CD8-positive, alpha-beta memory T cell (primary cell): ENCODE measurements around the gene PLA2G2C. TPM values are rescaled to one million over a fixed set of nuclear protein-coding genes. Genes with fewer than 3 reads are reported as not detected.

Source experiments
- CTCF ChIA-PET: fragments of 350-600 bp; sonication (Branson Sonifier 250); formaldehyde crosslinking; loops from one replicate; lab custom pipeline; 2021; ENCODE audit warnings: antibody characterized with exemption; lab: Charles Lee
- POLR2A ChIA-PET: fragments of 350-600 bp; sonication (Branson Sonifier 250); formaldehyde crosslinking; loops from one replicate; lab custom pipeline; 2021; ENCODE audit warnings: antibody characterized with exemption; lab: Charles Lee
- DNase-seq, 5 donors: peaks; one replicate each; pipeline versions ENCODE4 v3.0.0 to v3.0.0-alpha.2; 2020 to 2022; ENCODE audit warnings: mixed read lengths in 1 of 5
- H3K27ac ChIP-seq: one replicate; pipeline ENCODE4 v1.7.0; 2013; ENCODE audit warnings: low read depth, mild to moderate bottlenecking, low read length, moderate library complexity
- H3K27me3 ChIP-seq: 2 replicates; pipeline ENCODE4 v1.7.0; 2013; ENCODE audit warnings: low read length, mild to moderate bottlenecking; ENCODE audit not compliant: insufficient read depth, poor library complexity, severe bottlenecking
- H3K36me3 ChIP-seq: 2 replicates; pipeline ENCODE4 v1.7.0; 2013; ENCODE audit warnings: mild to moderate bottlenecking, low read length, moderate library complexity; ENCODE audit not compliant: insufficient read depth
- H3K4me1 ChIP-seq: 2 replicates; pipeline ENCODE4 v1.7.0; 2013; ENCODE audit warnings: mild to moderate bottlenecking, low read length, moderate library complexity; ENCODE audit not compliant: insufficient read depth
- H3K4me3 ChIP-seq: 2 replicates; pipeline ENCODE4 v1.7.0; 2013; ENCODE audit warnings: mild to moderate bottlenecking, low read length
- H3K9me3 ChIP-seq: 2 replicates; pipeline ENCODE4 v1.7.0; 2013; ENCODE audit warnings: mild to moderate bottlenecking, low read length
- H3K27ac Mint-ChIP-seq, 8 donors: one replicate each; pipeline ENCODE4 v1.8.0; 2020 to 2021; ENCODE audit warnings: mixed read lengths in 8 of 8, mild to moderate bottlenecking in 6 of 8, inconsistent platforms in 3 of 8, moderate library complexity in 3 of 8
- H3K27me3 Mint-ChIP-seq, 2 donors: one replicate each; pipeline ENCODE4 v1.8.0; 2020 to 2021; ENCODE audit warnings: mixed read lengths in 2 of 2, mild to moderate bottlenecking in 1 of 2, moderate library complexity in 1 of 2
- H3K36me3 Mint-ChIP-seq, 3 donors: one replicate each; pipeline ENCODE4 v1.8.0; 2020 to 2021; ENCODE audit warnings: mixed read lengths in 3 of 3, inconsistent platforms in 1 of 3, mild to moderate bottlenecking in 1 of 3
- H3K4me1 Mint-ChIP-seq, 3 donors: one replicate each; pipeline ENCODE4 v1.8.0; 2020 to 2021; ENCODE audit warnings: mixed read lengths in 3 of 3, inconsistent platforms in 1 of 3, mild to moderate bottlenecking in 1 of 3
- H3K4me3 Mint-ChIP-seq, 7 donors: one replicate each; pipeline ENCODE4 v1.8.0; 2020 to 2021; ENCODE audit warnings: mixed read lengths in 7 of 7, mild to moderate bottlenecking in 6 of 7, moderate library complexity in 4 of 7, inconsistent platforms in 2 of 7
- H3K9me3 Mint-ChIP-seq, 5 donors: one replicate each; pipeline ENCODE4 v1.8.0; 2020 to 2022; ENCODE audit warnings: mixed read lengths in 5 of 5, mild to moderate bottlenecking in 3 of 5, moderate library complexity in 2 of 5, inconsistent platforms in 1 of 5
- polyA plus RNA-seq: library from polyadenylated mRNA; unstranded; fragments of 300-500 nt; fragmentation: Illumina TruSeq; gene quantifications from one replicate; pipeline ENCODE4 v1.2.3, GENCODE V29; 2021
- total RNA-seq, 2 experiments: library from RNA; stranded (reverse); gene quantifications; one replicate each; pipeline ENCODE4 v1.2.3, GENCODE V29; 2021

The PLA2G2C gene
- total and polyA plus RNA-seq, 3 experiments from 2014 or later = not detected

DNA sequence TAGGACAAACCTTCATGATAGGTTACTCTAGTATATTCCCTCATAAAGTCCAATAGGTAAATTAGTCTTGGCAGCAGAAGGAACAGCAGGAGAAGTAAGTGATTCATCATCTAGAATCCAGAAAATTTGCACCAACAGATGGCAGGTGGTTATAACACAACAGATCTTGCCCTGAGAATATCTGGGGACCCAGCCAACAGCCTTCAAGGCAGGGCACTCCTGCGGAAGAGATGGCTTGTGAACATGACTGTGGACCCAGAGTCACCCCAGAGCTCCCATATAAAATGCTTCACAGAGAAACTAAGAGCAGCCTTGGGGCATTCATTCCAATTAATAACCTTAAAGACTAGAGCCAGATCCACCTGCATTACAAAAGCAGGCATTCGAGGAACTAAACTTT is 7.9 kb upstream of the PLA2G2C start:
- DNase-seq = no peak
- no peaks in the 10 kb centered on the region for H3K9me3 Mint-ChIP-seq
- Histone ChIP-seq H3K9me3 (no peaks in the 10 kb centered on the region), H3K27me3 (no peaks in the 10 kb centered on the region), H3K27ac (no peak overlapping the region), H3K36me3 (no peaks in the 10 kb centered on the region), H3K4me1 (no peaks in the 10 kb centered on the region), H3K4me3 (no peak overlapping the region)
- peaks cover 0 to 4% (median 0%) of the 10 kb centered on the region in 3 donors for H3K4me1 Mint-ChIP-seq
- peaks cover 14 to 52% of the 10 kb centered on the region in 2 donors for H3K27me3 Mint-ChIP-seq
- POLR2A ChIA-PET = no interaction called here
- no peaks in the 10 kb centered on the region for H3K36me3 Mint-ChIP-seq
- H3K4me3 Mint-ChIP-seq = no peak overlapping the region
- CTCF ChIA-PET = interaction anchor here (2.4 to 5.3 kb wide), 2 partner anchors 18 to 276 kb away, joined by 12 to 47 read pairs; no protein-coding TSS in a partner anchor
- H3K27ac Mint-ChIP-seq = no peak overlapping the region

- DNase-seq = no peak
- Histone ChIP-seq H3K4me1 (peaks cover 10% of the 10 kb centered on the region), H3K4me3 (no peak overlapping the region), H3K36me3 (no peaks in the 10 kb centered on the region), H3K27me3 (no peaks in the 10 kb centered on the region), H3K27ac (no peak overlapping the region), H3K9me3 (no peaks in the 10 kb centered on the region)
- Mint-ChIP-seq H3K9me3 (no peaks in the 10 kb centered on the region), H3K4me3 (no peak overlapping the region), H3K4me1 (peaks cover 5 to 10% (median 7%) of the 10 kb centered on the region in 3 donors), H3K36me3 (no peaks in the 10 kb centered on the region), H3K27ac (no peak overlapping the region), H3K27me3 (peaks cover 12 to 53% of the 10 kb centered on the region in 2 donors)
- POLR2A ChIA-PET = no interaction called here
- CTCF ChIA-PET = interaction anchor here (0.9 to 5.3 kb wide), 3 partner anchors 14 to 275 kb away, joined by 3 to 47 read pairs (median 4); no protein-coding TSS in a partner anchor
These were observed 6.6 kb upstream of the PLA2G2C start for GRCh38 chr1:20192871-20193411.

- no peak overlapping the region for H3K27ac ChIP-seq
- no peaks in the 10 kb centered on the region for H3K36me3 ChIP-seq
- DNase-seq = no peak
- H3K4me1 ChIP-seq = peaks cover 16% of the 10 kb centered on the region
- peaks cover 11 to 16% (median 13%) of the 10 kb centered on the region in 3 donors for H3K4me1 Mint-ChIP-seq
- no peak overlapping the region for H3K4me3 Mint-ChIP-seq
- H3K27me3 ChIP-seq = no peaks in the 10 kb centered on the region
- peak overlapping the region in 2 of 8 donors; percentile 5 to 47 for H3K27ac Mint-ChIP-seq
- H3K27me3 Mint-ChIP-seq = peaks cover 12 to 53% of the 10 kb centered on the region in 2 donors
- ChIA-PET CTCF (interaction anchor here (1.7 kb wide), 1 partner anchor 14 kb away, joined by 4 read pairs; no protein-coding TSS in a partner anchor), POLR2A (no interaction called here)
- H3K36me3 Mint-ChIP-seq = no peaks in the 10 kb centered on the region
- no peaks in the 10 kb centered on the region for H3K9me3 ChIP-seq
- H3K4me3 ChIP-seq = no peak overlapping the region
- H3K9me3 Mint-ChIP-seq = no peaks in the 10 kb centered on the region
These were observed 6.0 kb upstream of the PLA2G2C start for GRCh38 chr1:20192364-20192763.

DNA sequence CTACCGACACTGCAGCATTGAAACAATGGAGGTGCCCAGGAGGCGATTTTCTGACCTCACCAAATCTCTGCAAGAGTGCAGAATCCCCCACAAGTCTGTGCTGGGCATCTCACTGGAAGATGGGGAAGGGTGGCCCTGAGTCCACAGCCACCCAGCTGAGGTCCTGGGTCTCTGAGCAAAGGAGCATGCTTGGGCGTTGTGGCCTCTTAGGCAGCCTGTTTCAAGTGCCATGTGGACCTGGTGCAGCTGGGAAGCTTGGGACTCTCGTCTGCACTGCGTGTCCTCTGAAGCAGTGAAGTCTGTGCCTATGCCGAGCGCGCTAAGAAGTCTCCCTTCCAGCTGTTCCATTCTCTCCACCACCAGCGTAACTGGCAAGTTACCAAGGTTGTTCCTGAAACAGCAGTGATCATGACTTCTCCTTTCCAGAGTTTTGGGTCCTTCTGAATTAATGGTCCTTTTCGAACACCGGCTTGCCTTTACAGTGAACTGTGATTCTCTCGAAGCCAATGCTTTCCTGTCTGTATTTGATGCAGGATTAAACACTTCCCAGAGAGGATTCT is 5.0 kb upstream of the PLA2G2C start:
- no peak overlapping the region for H3K4me3 ChIP-seq
- no peaks in the 10 kb centered on the region for H3K36me3 Mint-ChIP-seq
- no peaks in the 10 kb centered on the region for H3K27me3 ChIP-seq
- ChIA-PET CTCF (interaction anchor here (1.0 kb wide), 1 partner anchor 21 kb away, joined by 3 read pairs; no protein-coding TSS in a partner anchor), POLR2A (no interaction called here)
- no peak overlapping the region for H3K27ac ChIP-seq
- H3K27ac Mint-ChIP-seq = no peak overlapping the region
- peaks cover 10 to 48% of the 10 kb centered on the region in 2 donors for H3K27me3 Mint-ChIP-seq
- H3K4me1 Mint-ChIP-seq = peaks cover 21 to 25% (median 23%) of the 10 kb centered on the region in 3 donors
- no peak for DNase-seq
- no peaks in the 10 kb centered on the region for H3K36me3 ChIP-seq
- H3K9me3 ChIP-seq = no peaks in the 10 kb centered on the region
- no peaks in the 10 kb centered on the region for H3K9me3 Mint-ChIP-seq
- no peak overlapping the region for H3K4me3 Mint-ChIP-seq
- peaks cover 26% of the 10 kb centered on the region for H3K4me1 ChIP-seq

DNA sequence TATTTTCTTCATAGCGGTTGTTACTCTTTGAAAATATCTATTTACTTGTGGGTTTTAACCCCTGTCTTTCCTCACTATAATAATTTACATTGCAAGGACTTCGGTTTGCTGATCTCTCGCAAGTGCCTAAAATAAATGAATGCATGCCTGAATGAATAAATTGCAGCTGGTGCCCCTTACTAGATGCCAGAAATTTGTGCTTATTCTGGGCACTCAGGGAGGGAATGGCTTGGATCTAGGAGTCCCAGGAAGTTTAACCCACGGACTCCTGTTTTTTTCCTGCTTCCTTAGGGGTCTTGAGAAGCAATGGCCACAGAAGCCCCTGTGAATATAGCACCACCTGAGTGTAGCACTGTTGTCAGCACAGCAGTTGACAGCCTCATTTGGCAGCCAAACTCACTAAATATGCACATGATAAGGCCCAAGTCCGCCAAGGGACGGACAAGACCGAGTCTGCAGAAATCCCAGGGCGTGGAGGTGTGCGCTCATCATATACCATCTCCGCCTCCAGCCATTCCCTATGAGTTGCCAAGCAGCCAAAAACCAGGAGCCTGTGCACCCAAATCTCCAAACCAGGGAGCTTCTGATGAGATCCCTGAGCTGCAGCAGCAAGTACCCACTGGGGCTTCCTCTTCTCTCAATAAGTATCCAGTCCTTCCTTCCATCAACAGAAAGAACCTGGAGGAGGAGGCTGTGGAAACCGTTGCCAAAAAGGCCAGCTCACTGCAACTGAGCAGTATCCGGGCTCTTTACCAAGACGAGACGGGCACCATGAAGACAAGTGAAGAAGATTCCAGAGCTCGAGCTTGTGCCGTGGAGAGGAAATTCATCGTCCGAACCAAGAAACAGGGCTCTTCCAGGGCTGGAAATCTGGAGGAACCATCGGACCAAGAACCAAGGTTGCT is 4.2 kb upstream of the PLA2G2C start:
- ChIA-PET CTCF (interaction anchor here (1.0 to 1.4 kb wide), 2 partner anchors 11 to 22 kb away, joined by 3 read pairs; no protein-coding TSS in a partner anchor), POLR2A (no interaction called here)
- H3K27ac ChIP-seq = no peak overlapping the region
- no peaks in the 10 kb centered on the region for H3K27me3 ChIP-seq
- H3K4me1 Mint-ChIP-seq = peaks cover 24 to 28% (median 26%) of the 10 kb centered on the region in 3 donors
- H3K4me3 ChIP-seq = no peak overlapping the region
- H3K9me3 Mint-ChIP-seq = no peaks in the 10 kb centered on the region
- no peak for DNase-seq
- H3K27ac Mint-ChIP-seq = no peak overlapping the region
- H3K4me1 ChIP-seq = peaks cover 28% of the 10 kb centered on the region
- H3K4me3 Mint-ChIP-seq = no peak overlapping the region
- no peaks in the 10 kb centered on the region for H3K36me3 ChIP-seq
- no peaks in the 10 kb centered on the region for H3K9me3 ChIP-seq
- H3K36me3 Mint-ChIP-seq = no peaks in the 10 kb centered on the region
- peaks cover 7 to 43% of the 10 kb centered on the region in 2 donors for H3K27me3 Mint-ChIP-seq

GRCh38 chr1:20189664-20190063 is 3.3 kb upstream of the PLA2G2C start:
- peaks cover 7 to 36% of the 10 kb centered on the region in 2 donors for H3K27me3 Mint-ChIP-seq
- no peaks in the 10 kb centered on the region for H3K9me3 Mint-ChIP-seq
- no peak for DNase-seq
- Histone ChIP-seq H3K36me3 (no peaks in the 10 kb centered on the region), H3K9me3 (no peaks in the 10 kb centered on the region), H3K27ac (no peak overlapping the region), H3K27me3 (no peaks in the 10 kb centered on the region), H3K4me1 (peaks cover 37% of the 10 kb centered on the region), H3K4me3 (no peak overlapping the region)
- POLR2A ChIA-PET = interaction anchor here (0.6 kb wide), 1 partner anchor 36 kb away, joined by 12 read pairs; no protein-coding TSS in a partner anchor
- CTCF ChIA-PET = interaction anchor here (1.4 kb wide), 1 partner anchor 10 kb away, joined by 3 read pairs; no protein-coding TSS in a partner anchor
- no peak overlapping the region for H3K4me3 Mint-ChIP-seq
- H3K4me1 Mint-ChIP-seq = peaks cover 33 to 35% (median 33%) of the 10 kb centered on the region in 3 donors
- H3K27ac Mint-ChIP-seq = no peak overlapping the region
- H3K36me3 Mint-ChIP-seq = no peaks in the 10 kb centered on the region

DNA sequence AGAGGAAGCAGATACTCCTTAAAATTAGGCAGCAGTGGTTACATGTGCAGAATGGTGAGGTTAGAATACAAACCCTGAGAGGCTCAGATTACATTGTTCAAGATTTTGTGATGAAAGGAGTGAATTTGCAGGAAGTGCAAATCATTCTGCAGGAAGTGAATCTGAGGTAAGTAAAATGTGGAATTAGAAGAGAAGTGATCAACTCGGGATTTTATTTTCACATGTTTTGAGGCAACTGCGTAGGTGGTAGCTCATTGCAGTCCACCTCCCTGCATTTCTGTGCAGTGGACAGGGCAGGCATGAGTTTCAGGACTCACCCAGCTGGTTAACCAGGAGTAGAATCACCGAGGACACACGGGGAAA is 2.1 kb upstream of the PLA2G2C start:
- CTCF ChIA-PET = no interaction called here
- no peak overlapping the region for H3K4me3 ChIP-seq
- Mint-ChIP-seq H3K27ac (peak overlapping the region in 2 of 8 donors; percentile 7 to 77), H3K4me3 (no peak overlapping the region), H3K27me3 (peaks cover 7 to 27% of the 10 kb centered on the region in 2 donors), H3K36me3 (no peaks in the 10 kb centered on the region), H3K9me3 (no peaks in the 10 kb centered on the region), H3K4me1 (peaks cover 40 to 46% (median 45%) of the 10 kb centered on the region in 3 donors)
- no peaks in the 10 kb centered on the region for H3K9me3 ChIP-seq
- H3K36me3 ChIP-seq = no peaks in the 10 kb centered on the region
- peaks cover 40% of the 10 kb centered on the region for H3K4me1 ChIP-seq
- POLR2A ChIA-PET = no interaction called here
- H3K27me3 ChIP-seq = no peaks in the 10 kb centered on the region
- H3K27ac ChIP-seq = peak overlapping the region; percentile 86
- no peak for DNase-seq
